Measurements from ENCODE around the gene SKP1.

Gene SKP1

DNA sequence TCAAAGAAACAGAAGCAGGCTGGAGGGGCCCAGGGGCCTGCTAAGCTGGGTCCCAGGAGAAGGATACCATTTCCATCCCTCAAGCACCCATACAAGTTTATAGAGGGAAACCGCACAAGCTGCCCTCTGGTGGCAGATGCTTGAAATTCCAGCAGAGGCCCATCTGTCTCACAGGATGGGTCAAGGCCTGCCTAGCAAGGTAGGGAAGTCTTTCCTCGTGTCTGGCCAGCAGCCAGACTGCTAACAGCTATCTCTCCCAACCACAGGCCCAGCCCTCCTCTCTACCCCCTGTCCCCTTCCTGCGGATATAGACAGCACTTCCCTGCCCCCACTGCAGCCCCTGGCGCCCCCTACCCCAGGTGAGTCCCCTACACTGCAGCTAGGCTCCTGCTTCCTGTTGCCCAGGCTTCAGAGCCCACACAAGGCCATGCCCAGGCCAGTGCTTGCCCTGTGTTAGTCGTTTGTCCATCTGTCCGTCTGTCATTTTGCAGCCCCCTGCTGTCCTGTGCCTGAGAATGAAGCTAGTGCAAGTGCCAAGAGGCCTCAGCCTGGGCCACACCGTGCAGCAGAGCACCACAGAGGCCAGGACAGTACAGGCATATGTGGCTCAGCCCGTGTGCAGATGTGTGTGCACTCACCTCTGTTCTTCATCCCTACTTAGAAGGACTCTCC is 36.1 kb downstream of the SKP1 start:
- peak overlapping the region; percentile 60 to 90 for H3K27ac Mint-ChIP-seq
- peak overlapping the region in 1 of 2 donors; percentile 67 for H3K4me3 Mint-ChIP-seq
- DNase-seq (peak in 1 of 2 donors; percentile 69), ATAC-seq (peak; percentile 39)
- peaks cover 94% of the 10 kb centered on the region for H3K4me1 Mint-ChIP-seq
- no peaks in the 10 kb centered on the region for H3K27me3 Mint-ChIP-seq
- H3K9me3 Mint-ChIP-seq: no peaks in the 10 kb centered on the region

DNA sequence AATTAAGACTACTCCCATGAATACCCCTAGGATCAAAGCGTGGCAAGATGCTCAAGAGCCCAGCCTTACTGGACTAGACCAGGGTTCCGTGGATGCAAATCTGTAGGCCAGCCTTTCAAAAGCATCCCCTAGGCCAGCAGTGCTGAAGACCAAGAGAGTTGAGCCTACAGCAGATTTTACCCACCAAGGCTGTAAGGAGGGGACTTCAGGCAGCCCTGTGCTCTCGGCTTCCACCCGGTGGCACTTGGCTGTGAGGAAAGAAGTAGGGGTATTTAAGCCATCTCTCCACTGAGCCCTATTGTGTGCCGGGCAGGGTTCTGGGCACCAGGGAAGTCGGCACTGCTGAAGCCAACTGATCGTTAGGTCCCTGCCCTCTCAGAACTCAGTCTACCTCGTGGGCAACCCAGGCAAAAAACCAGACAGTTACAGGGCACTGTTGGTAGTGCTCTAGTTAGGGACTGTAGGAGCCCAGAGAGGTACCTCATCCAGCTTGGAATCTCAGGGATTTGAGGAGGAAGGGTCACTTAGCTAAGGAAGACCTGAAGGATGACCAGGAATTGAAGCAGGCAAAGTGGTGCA is 36.8 kb downstream of the SKP1 start:
- H3K4me1 Mint-ChIP-seq: peaks cover 94% of the 10 kb centered on the region
- H3K27me3 Mint-ChIP-seq: no peaks in the 10 kb centered on the region
- H3K4me3 Mint-ChIP-seq: peak overlapping the region; percentile 16 to 25
- ATAC-seq: no peak
- H3K9me3 Mint-ChIP-seq: no peaks in the 10 kb centered on the region
- H3K27ac Mint-ChIP-seq: peak overlapping the region; percentile 60 to 90
- DNase-seq: no peak

DNA sequence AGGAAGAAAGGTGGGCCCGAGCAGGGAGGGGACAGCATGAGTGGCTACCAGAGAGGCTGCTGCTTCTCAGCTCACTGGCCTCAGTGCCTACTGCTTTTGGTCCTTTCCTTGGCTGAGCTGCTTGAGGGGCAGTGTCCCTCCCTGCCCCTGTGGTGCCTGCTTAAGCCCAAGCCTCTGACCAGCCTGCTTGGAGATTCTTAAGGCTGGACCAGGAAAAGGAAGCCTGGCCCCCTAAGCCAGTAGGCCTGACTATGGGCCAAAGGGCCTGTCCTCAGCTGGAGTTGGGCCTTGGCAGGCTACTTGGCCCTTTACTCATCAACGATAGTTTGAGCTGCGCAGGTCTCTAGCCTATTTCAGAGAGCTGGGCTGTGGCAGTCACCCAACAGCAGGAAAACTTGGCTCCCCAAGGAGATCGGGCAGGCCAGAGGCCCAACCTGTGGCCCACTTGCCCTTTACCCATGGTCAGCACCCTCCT is 37.3 kb downstream of the SKP1 start:
- H3K27ac Mint-ChIP-seq: peak overlapping the region in 1 of 2 donors; percentile 72
- H3K4me1 Mint-ChIP-seq: peaks cover 94% of the 10 kb centered on the region
- ATAC-seq (no peak), DNase-seq (no peak)
- no peaks in the 10 kb centered on the region for H3K9me3 Mint-ChIP-seq
- peak overlapping the region; percentile 16 to 25 for H3K4me3 Mint-ChIP-seq
- H3K27me3 Mint-ChIP-seq: no peaks in the 10 kb centered on the region

DNA sequence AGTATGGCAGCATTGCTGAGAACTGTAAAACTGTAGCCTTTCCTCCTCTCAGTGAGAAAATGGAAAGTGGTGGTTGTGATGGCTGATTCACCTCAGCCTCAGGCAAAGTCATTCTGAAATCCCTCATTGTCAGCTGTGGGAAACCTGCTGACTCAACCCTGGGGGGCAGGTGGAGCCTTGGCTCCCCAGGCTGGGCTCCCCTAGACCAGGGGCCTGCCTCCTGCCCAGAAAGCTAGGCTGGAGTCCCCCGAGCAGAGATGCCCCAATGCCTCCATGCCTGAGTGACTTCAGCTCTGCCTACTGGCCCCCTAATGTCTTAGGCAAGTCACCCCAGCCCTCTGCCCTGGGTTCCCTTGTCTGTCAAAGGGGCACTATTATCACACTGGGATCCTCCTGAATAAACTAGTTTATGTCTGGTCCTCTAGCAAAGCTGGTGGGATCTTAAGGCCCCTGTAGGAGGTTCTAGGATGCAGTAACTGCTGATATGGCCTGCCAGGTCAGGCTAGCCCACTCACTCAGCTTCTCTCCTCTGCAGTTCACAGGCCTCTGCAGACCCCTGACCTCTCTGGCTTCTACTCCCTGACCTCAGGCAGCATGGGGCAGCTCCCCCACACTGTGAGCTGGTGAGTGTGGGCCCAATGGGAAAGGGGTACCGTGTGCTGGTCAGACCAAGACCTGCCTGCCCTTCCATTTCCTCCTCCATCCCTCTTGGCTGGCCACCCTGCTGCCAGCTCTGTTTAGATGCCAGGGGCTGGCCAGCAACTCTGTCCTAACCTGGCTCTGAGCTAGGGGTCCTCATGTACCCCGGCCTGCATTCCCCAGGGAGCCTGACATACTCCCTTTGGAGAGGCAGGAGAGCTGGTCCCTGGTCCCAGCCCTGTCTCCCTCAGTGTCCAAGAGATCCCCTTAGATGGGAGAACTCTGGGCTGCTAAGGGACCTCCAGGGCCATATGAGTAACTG is 38.1 kb downstream of the SKP1 start:
- no peaks in the 10 kb centered on the region for H3K9me3 Mint-ChIP-seq
- ATAC-seq: peak; percentile 88
- peak; percentile 68 to 84 for DNase-seq
- peaks cover 94% of the 10 kb centered on the region for H3K4me1 Mint-ChIP-seq
- no peaks in the 10 kb centered on the region for H3K27me3 Mint-ChIP-seq
- H3K4me3 Mint-ChIP-seq: peak overlapping the region; percentile 63 to 76
- peak overlapping the region; percentile 70 to 74 for H3K27ac Mint-ChIP-seq

DNA sequence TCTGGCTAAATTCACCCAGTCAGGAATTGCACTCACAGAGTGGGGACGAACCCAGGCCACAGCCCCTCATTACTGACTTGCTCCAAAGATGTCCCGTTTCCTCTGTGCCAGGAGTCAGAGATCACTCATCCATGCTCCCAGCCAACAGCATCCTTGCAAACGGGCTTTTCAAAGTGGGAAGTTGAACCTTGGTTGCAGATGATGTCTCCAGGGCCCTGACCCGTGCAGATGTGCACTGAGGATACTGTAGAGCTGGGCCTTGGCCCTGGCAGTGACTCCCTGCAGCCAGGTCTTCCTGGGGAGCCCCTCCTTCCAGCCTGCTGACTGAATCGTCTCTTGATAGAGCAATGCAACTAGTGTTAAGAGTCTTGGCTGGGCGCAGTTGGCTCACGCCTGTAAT is 40.0 kb downstream of the SKP1 start:
- peak in 1 of 2 donors; percentile 10 for DNase-seq
- H3K27me3 Mint-ChIP-seq: no peaks in the 10 kb centered on the region
- no peaks in the 10 kb centered on the region for H3K9me3 Mint-ChIP-seq
- peak overlapping the region; percentile 62 to 76 for H3K4me3 Mint-ChIP-seq
- ATAC-seq: no peak
- peaks cover 100% of the 10 kb centered on the region for H3K4me1 Mint-ChIP-seq
- peak overlapping the region; percentile 13 to 92 for H3K27ac Mint-ChIP-seq

DNA sequence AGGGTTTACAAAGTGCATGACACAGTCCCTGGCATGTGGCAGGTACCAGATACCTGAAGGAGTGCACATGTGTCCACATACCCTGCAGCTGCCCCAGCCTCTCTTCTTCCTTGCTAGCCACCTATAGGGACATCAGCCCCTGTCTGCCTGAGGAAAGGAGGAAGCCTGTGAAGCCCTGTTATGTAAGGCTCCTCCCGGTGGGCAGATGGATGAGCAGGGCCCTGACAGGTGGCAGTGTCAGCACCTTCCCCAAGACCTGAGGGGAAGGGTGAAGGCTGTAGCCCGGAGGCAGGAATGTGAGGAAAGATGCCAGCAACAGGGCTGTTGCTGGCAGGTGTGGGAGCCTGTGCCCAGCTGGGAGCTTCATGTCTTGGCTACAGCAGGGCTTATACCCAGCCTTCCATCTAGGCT is 40.5 kb downstream of the SKP1 start:
- H3K27me3 Mint-ChIP-seq: no peaks in the 10 kb centered on the region
- no peak overlapping the region for H3K27ac Mint-ChIP-seq
- ATAC-seq (no peak), DNase-seq (no peak)
- H3K4me3 Mint-ChIP-seq: peak overlapping the region; percentile 62 to 76
- H3K4me1 Mint-ChIP-seq: peaks cover 100% of the 10 kb centered on the region
- no peaks in the 10 kb centered on the region for H3K9me3 Mint-ChIP-seq

DNA sequence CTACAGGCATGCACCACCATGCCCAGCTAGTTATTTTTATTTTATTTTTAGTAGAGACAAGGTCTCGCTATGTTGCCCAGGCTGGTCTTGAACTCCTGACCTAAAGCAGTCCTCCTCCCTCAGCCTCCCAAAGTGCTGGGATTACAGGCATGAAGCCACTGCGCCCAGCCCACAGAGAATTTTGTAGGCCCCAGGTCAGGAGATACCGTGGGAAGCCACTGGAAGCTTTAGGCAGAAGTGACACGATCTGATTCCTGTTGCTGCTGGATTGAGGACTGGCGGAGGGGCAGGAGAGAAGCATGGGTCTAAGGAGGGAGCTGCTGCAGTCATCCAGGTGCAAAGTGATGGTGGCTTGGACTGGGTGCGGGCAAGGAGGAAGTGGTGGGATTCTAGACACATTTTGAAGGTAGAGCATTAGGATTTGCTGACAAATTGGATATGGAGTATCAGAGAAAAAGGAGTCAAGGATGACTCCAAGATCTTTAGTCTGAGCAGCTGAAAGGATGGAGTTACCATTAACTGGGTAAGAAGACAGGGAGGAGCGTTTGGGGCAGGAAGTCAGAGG is 41.6 kb downstream of the SKP1 start:
- peak overlapping the region; percentile 15 to 48 for H3K4me3 Mint-ChIP-seq
- H3K27me3 Mint-ChIP-seq: no peaks in the 10 kb centered on the region
- ATAC-seq (no peak), DNase-seq (no peak)
- peaks cover 100% of the 10 kb centered on the region for H3K4me1 Mint-ChIP-seq
- H3K27ac Mint-ChIP-seq: peak overlapping the region in 1 of 2 donors; percentile 36
- H3K9me3 Mint-ChIP-seq: no peaks in the 10 kb centered on the region

DNA sequence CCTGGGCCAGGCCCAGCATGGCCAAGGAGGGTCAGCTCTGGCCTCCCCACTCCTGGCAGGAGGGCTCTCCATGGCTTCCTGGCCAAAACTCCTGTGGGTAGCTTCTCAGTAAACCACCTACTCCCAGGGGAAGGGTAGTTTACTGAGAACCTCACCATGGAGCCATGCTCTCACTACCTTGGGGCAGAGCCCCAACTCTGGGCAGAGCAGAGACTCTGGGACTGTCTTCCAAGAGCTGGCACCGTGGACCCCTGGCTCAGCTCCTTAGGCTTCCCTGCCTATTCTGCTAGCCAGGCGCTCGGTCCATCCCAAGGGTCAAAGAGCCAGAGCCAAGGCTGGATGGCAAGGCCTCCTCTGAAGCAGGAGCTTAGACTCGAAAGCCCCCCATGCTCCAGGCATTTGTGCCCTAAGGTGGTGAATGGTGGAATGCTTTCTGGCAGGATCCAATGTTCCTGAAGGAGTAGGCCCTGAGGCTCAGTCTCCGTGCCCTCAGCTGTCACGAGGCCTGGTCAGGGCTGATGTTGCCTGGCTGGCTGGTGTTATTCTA is 42.7 kb downstream of the SKP1 start:
- ATAC-seq: no peak
- H3K4me3 Mint-ChIP-seq: peak overlapping the region; percentile 48 to 74
- H3K27ac Mint-ChIP-seq: no peak overlapping the region
- peak in 1 of 2 donors; percentile 9 for DNase-seq
- no peaks in the 10 kb centered on the region for H3K27me3 Mint-ChIP-seq
- H3K4me1 Mint-ChIP-seq: peaks cover 100% of the 10 kb centered on the region
- H3K9me3 Mint-ChIP-seq: no peaks in the 10 kb centered on the region

DNA sequence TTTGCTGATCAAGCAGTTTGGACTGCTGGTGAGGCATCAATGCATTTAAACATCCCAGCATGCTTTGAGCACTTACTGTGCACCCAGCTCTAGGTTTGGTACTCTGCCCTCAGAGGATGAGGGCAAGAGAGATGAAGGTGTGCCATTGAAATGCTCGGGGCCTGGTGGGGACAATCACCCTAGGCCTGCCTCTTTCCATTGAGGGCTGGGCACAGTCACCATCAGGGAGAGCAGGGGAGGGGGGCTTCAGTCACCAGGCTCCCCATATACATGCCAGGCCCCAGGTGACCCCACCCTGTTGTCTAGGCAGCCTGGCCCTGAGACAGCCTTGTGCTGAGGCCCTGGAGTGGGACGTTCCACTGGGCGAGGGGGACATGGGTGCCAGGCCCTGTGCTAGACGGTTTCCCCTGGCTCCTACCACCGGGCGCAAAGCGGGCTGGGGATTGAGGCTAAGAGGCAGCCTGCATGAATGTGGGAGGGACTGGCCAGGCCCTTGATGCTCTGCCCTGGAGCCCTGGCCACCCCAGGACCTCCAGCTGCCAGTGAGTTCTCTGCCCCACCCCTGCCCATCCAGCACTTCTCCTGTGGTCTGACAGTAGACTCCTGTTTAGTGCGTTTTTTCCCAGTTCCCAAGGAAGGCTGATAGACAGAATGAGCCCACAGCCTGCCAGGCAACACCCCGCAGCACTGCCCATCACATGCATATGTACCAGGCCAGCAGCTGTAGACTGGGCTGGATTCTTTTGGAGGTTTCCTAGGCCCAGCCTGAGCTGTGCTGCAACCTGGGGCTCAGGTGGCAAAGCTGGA is 43.4 kb downstream of the SKP1 start:
- Mint-ChIP-seq H3K27me3 (no peaks in the 10 kb centered on the region), H3K9me3 (no peaks in the 10 kb centered on the region), H3K27ac (peak overlapping the region; percentile 95 to 98), H3K4me3 (peak overlapping the region; percentile 74 to 87), H3K4me1 (peaks cover 100% of the 10 kb centered on the region)
- ATAC-seq: no peak
- DNase-seq: peak in 1 of 2 donors; percentile 27

DNA sequence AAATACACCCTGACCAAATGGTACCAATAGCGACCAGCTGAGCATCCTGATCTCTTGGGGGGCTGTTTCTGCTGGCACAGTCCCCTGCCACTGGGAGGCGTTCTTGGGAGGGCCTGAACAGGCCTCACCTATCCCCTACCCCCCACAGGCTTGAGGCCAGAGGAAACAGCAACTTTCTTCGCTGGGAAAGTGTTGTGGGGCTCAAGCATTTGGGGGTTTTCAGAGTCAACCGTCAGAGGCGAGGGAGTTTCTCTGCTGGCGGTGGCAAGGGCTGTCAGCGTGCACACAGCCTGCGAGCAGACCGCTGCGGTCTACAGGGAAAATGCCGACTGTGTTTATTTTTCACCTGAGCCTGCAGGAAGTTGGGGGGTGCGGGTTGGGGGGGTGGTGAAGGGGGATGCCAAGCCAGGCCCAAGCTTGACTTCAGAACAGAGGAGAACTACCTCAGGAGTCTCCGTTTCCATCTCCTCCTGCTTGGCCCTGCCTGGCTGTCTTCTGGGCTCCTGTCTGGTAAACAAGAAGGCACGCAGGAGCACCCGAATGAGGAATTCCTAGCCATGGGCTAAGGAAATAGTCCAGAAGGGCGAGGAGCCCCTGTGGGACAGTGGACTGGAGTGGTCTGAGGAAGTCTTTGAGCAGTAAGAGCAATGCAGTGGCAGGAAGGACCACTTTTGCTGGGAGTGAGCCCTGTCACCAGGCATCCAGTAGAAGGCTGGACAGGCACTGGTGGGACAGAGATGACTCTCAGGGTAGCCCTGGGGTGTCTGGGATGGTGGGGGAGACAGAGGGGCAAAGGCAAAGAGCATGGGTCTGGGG is 44.2 kb downstream of the SKP1 start:
- DNase-seq: peak; percentile 85 to 92
- Mint-ChIP-seq H3K27me3 (no peaks in the 10 kb centered on the region), H3K9me3 (no peaks in the 10 kb centered on the region), H3K4me1 (peaks cover 100% of the 10 kb centered on the region), H3K4me3 (peak overlapping the region; percentile 74 to 87), H3K27ac (peak overlapping the region; percentile 95 to 98)
- peak; percentile 81 for ATAC-seq

DNA sequence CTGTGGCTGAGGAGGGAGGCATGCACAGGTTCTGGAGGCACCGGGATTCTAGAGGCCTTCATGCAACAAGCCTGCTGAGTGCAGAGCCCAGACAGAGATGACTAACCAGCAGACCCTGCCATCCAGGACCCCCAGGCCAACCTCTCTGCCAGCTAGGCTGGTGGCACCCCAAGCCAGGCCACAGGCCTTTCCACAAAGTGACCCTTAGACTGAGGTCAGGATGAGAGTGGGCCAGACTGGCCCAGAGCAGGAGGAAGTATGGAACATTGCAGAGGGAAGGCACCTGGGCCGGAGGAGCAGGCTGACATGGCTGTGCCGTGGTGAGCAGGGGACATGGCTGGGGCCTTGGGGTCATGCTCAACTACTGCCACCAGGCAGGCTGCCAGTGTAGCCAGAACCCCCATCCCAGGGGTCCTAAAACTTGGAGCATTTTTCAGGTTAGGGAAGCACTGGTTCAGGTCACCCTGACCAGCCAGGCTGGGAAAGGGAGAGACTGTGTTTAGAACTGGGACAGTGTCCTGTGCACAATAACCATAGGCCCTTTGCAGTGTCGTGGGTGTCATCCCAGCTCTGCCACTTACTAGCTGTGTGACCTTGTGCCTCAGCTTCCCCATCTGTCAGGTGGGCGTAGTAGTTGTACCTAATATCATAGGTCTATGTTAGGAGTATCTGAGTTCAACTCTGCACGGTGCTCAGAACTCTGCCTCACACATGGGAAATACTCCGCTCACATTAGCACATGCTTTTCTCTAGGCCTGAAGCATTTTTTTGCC is 45.0 kb downstream of the SKP1 start:
- Mint-ChIP-seq H3K4me3 (peak overlapping the region; percentile 80 to 88), H3K27ac (peak overlapping the region; percentile 95 to 98), H3K27me3 (no peaks in the 10 kb centered on the region), H3K4me1 (peaks cover 100% of the 10 kb centered on the region), H3K9me3 (no peaks in the 10 kb centered on the region)
- no peak for ATAC-seq
- peak; percentile 49 to 64 for DNase-seq

DNA sequence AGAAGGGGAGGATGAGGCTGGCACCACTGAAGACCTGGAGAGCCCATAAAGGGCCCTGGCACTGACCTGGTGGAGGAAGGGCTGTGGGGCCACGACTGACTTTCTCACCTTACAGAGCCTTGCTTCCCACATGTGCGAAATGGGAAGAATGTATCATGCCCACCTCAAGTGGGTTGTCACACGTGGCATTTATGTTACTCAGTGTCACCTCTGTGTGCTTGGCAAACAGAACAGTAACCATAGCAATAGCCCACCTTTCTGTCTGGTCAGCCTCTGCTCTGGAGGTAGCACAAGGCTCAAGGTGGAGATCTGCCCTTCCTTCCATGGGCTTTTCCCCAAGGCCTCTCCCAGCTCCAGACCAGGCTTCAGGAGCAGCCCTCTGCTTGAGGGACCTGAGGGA is 45.6 kb downstream of the SKP1 start:
- H3K27ac Mint-ChIP-seq: peak overlapping the region; percentile 95 to 98
- peak overlapping the region; percentile 80 to 88 for H3K4me3 Mint-ChIP-seq
- DNase-seq (peak in 1 of 2 donors; percentile 70), ATAC-seq (peak; percentile 21)
- no peaks in the 10 kb centered on the region for H3K9me3 Mint-ChIP-seq
- H3K27me3 Mint-ChIP-seq: no peaks in the 10 kb centered on the region
- peaks cover 100% of the 10 kb centered on the region for H3K4me1 Mint-ChIP-seq

All from stimulated activated naive CD8-positive, alpha-beta T cell treated with anti-CD3 and anti-CD28 coated beads, Interleukin-15, amount 100 ng/mL, for 72 hours (primary cell).